GM19468 (cell line): ENCODE data around the gene HTR7.
"Not testable (repeated sequence)": the region's sequence is repeated elsewhere in the genome, so short reads cannot be mapped to it uniquely, and the experiment has no call there.

Source experiments
- ATAC-seq: cut with Tn5 transposase; IDR thresholded peaks from one replicate; pipeline ENCODE4 v1.9.1; 2021; ENCODE audit warnings: mild to moderate bottlenecking, moderate library complexity, moderate number of reproducible peaks; ENCODE audit not compliant: unreplicated experiment; ENCODE audit errors: extremely low read depth

Gene HTR7

DNA sequence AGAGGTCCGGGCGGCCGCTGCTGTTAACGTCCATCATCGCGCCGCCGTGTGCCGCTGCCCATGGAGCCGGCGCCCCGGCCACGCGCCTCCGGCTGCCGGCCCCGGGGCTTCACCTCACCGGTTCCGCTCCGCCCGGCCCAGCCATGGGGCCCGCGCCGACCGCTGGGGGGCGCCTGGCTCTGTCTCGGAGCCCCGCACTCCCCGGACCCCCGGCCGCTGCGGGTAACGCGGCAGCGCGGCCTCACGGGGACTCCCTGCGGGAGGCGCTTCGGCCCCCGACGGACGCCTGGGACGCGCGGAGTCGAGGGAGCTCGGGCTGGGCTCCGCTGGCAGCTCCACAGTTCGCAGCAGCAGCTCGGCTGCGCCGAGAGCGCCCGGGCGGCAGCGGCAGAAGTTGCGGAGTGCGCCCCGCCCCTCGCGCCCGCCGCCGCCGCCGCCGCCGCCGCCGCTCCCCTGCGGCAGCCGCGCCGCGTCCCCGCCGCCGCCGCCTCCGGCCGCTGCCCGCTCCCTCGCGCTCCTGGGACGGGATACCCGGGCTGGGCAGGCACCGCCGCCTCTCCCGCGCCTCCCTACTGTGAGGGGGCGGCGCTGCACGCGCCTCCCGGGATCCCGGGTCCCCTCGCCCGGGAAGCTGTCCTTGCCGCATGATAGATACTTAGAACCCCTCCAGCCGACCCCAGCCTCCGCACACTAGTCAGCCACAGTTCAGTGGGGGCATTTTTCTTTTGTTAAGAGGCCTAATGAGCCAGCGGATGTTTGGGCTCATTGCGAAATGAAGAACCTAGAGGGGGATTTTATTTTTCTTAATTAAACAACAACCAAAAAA lies at the start of gene HTR7:
Gene HTR7 (minus strand): TSS at position 405 of the 826 bp plus-strand sequence. CDS start 368 bp downstream, at position 37.
- peak; percentile 64 for ATAC-seq

DNA sequence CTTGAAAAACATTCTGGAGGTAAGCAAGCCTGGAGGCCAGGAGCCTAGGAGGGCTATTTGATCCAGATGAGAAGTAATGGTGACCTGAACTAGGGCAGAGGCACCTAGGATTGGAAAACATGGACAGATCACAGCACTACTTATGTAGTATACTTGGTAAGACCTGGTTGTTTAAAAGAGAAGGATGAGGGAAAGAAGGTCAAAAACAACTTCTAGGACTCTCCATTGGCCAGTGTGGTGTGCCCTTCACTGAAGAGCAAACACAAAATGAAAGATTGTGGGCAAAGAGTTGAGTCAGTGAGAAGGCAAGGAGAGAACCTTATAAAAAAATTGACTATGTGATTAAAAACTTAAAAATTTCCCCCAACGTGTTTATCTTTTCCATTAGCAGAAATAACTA lies 48.8 kb upstream of the HTR7 start:
- ATAC-seq, result no peak

DNA sequence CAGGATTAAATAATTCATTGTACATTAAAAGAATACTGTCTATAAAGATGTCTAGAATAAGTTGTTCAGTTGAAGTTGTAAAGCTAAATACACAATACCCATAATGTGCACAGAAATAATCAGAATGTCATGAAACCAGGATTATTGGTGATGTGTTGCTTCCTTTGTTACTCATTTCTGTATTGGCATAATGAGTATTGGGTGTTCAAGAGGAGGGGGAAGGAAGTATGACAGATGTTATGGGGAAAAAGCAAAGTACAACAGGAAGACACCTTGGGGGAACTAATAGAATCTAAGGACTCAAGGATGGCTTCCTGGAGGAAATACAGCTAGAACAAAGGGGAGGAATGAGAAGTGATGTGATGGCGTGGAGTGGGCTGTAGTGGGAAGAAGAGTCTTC lies 48.1 kb upstream of the HTR7 start:
- no peak for ATAC-seq

GRCh38 chr10:90896916-90897315 lies 39.1 kb upstream of the HTR7 start:
- ATAC-seq, result not testable (repeated sequence)

- ATAC-seq, result no peak
These were observed 35.4 kb upstream of the HTR7 start for GRCh38 chr10:90893190-90893589.

DNA sequence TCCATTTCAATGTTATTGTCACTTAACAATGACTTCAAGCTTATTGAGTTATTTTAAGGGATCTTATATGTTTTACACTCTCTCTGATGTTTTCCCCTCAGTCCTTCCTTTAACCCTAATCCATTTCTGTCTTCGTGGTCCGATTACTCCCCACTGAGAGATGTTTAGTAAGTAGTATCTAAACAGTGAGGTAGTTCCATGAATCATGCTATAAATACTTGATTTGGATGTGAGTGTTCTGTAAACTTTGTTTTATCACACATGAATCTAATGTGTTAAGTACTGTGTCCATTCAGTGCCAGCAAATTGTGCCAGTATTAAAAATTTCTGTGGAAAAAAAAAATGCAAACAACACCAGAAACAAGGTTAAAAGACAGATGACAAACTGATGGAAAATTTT lies 32.5 kb upstream of the HTR7 start:
- no peak for ATAC-seq

DNA sequence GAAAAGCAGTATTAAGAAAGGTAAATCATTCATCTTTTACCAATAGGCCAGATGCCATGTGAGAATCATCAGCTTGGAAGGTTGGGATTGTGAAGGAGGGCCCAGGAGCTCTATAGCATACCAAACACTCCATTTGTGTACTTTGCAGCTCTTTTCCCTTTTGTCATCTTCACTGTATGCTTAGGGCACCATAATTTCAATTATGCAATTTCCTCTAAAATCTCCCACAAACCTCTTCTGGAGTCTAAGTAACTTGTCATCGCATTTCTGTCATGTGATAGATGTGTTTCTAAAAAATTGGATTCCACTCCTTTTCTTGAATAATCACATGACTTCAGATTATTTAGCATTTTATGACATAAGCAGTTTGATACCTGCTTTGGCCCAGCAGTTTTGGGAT lies 31.8 kb upstream of the HTR7 start:
- ATAC-seq, result no peak

GRCh38 chr10:90888387-90888786 lies 30.5 kb upstream of the HTR7 start:
- no peak for ATAC-seq

GRCh38 chr10:90887555-90887954 lies 29.7 kb upstream of the HTR7 start:
- ATAC-seq, result no peak

DNA sequence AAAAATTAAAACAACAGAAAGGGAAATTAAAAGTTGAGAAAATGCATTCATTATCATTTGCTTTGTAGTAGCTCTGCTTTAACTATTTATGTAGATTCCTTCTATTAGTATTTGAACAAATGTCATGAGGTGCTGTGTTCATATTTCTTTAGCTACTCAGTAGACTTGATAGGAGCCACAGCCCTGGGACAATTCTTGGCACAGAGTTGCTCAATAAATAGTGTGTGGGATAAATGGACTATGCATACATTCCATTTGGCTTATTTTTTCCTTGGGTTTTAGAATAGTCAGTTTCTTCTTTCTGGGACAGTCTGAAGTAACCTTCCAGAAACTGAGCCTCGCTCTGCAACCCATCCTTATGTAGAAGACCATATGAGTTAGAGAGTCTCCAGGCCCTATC lies 27.3 kb upstream of the HTR7 start:
- ATAC-seq, result no peak

DNA sequence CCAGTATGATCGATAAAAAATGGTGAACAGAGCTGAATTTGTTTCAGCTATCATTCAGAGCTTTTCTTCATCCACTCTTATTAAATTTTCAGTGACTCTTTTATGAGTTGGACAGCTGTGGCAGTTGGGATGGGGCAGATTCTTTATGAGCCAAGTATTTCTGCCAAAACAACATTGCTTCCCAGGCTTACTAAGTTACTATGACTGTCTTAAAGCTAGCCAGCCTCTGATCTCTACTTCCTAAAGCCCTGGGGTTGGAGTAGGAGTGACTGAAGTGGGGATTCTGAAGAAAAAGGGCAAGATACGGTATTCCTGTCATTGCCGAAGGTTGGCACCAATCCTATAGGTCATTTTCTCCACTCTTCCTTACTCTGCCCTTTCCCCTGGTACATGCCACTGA lies 26.6 kb upstream of the HTR7 start:
- ATAC-seq, result no peak

GRCh38 chr10:90880059-90880719 lies 22.4 kb upstream of the HTR7 start:
- ATAC-seq, result not testable (repeated sequence)

DNA sequence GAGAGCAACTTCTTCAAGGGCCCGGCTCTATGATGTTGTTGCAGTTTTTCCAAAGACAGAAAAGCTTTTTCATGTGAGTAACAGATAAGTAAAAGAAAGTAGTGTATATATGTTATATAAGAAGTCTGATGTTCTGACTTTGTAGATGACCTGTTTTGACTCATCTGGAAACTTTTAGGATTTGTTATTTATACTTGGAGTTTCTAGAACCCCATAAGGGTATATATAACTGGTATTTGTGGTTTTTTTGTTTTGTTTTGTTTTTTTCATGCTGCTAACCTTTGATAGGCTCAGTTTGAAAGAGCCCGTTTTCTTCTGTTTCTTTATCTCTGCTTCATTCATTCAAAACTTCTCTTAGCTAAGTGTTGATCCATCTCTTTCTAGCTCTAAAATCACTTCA lies 21.2 kb upstream of the HTR7 start:
- no peak for ATAC-seq

DNA sequence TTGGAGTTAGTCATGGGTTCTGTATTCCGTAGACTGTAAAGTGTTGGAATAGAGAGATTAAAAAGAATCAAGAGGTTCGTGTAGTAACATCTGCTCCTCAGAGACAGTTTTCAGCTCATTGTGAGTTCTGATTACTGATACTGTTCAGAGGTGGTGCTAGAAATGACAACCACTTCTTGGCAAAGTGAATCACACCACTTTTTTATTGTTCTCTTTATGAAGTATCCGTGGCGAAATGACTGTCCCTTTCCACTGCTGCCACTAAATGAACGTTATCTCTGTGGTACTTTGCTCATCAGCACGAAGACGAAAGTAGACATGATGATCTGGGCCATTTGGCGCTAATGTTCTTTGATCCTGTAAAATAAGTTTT lies 14.8 kb upstream of the HTR7 start:
- no peak for ATAC-seq

DNA sequence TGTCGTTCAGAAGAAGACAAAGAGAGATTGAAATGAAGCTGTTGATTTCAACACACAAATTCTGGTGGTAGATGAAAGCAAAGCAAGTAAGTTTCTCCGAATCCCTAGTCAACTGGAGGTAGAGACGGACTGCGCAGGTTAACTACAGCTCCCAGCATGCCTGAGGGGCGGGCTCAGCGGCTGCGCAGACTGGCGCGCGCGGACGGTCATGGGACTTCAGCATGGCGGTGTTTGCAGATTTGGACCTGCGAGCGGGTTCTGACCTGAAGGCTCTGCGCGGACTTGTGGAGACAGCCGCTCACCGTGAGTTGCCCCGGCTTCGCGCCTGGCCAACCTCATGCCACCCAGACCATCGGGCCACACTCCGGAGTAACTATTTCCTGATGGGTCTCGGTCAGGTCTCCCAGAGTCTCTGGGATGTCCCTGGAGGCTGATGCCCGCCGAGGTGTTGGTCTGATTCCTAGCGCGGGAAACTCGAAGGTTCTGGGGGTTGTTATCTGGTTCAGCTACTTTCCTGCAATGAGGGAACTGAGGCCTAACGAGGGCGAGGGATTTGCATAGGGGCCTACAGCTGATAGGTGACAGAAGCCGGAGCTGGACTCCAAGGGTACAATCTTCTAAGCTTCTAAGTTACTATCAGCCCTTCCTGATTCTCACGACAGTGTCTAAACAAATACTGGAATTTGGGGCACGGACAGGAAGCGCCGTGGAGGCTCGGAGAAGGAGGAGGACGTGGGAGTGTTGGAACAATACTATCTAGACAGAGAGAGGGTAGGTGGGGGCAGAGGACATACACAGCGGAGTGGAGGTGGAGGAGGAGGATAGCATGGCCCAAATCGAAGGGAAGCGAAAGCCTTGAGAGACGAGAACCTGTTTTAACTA lies 14.2 kb upstream of the HTR7 start, which contains the start of gene RPP30:
Gene RPP30 (plus strand): TSS at position 209 of the 882 bp plus-strand sequence. CDS start 13 bp downstream, at position 222.
- peak; percentile 87 for ATAC-seq

DNA sequence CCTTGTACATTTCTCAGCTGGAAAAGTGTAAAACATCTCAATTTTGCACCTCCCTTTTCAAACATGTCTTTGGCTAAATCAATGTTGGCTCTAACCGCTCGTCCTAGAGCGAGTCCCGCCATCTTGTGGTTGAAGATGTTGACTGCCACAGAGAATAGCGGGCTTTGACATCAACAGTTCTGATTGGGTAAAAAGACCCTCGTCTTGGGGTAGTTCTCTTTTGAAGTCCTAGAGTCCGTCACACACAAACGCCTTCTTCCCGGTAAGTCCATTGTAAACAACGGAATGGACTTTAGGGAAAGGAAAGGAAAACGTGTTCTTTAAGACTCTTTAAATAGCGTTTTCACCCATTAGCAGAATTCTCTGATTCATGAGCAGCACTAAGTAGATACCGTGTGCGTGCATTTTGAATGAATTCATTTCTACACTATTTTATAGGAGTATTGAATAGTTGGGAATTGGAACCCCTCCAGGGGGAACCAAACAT lies 13.5 kb upstream of the HTR7 start:
- ATAC-seq, result peak; percentile 30

GRCh38 chr10:90866050-90866598 lies 8.3 kb upstream of the HTR7 start:
- no peak for ATAC-seq

DNA sequence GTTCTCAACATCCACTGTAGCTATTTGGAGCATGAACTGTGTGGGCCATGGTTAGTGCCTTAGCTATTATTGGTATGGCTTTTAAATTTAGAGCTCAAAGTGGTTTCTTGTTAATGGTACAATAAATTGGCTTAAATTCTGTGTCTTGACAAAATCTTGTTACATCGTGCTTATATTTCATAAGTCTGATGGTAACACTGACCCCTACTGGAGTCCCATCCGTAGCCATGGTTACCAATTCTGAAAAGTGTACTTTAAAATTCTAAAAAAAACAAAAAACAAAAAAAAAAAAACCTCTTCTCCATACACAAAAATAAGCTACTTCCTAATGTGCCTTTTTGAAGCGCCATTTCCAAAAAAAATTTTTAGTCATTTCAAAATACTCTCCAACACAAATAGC lies 7.6 kb upstream of the HTR7 start:
- ATAC-seq, result no peak

DNA sequence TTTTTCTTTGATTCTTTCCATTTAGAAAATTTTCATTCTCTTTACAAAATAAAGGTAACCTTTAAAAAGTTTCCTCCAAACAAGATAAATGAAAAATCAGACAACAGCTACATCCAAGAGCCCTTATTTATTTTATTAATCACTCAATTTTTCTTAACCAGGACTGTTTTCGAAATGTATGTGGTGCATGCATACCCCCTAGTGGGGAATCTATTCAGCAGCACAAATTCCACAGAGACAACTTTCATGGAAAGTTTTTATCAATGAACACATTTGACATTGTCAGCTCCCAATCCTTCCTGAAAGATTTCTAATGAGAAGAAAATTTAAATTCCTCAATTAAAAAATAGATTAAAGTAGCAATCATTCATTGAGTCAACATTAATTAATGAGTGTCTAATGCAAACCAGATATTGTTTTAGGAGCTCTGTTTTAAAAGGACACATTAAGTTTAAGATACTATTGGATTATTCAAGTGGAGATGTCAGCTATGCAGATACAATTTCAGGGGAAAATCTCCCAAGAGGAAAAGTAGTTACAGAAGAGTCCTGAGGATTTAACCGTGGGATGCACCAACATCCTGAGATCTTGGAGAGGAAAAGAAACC lies 5.2 kb upstream of the HTR7 start:
- ATAC-seq, result no peak

DNA sequence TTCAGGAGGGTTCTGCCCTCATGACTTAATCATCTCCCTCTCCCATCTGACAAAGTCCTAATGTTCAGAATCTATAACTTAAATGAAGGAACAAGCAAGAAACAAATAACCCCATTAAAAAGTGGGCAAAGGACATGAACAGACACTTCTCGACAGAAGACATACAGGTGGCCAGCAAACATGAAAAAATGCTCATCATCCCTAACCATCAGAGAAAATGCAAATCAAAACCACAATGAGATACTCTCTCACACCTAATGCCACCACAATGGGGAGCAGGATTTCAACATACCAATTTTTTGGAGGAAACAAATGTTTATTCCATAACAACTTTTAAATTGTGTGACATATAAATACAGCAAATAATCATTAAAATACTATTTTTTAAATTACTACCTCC lies 3.0 kb upstream of the HTR7 start:
- no peak for ATAC-seq
